ENCODE measurements around the gene EPHB3.

The EPHB3 gene

GRCh38 chr3:184564685-184565385 is 3.2 kb downstream of the EPHB3 start:
- no peak for DNase-seq

GRCh38 chr3:184565421-184566211 is 4.0 kb downstream of the EPHB3 start:
- DNase-seq, result no peak

- no peak for DNase-seq
Observed at GRCh38 chr3:184566441-184567414, 5.1 kb downstream of the EPHB3 start.

GRCh38 chr3:184567946-184568559 is 6.5 kb downstream of the EPHB3 start:
- DNase-seq, result no peak

GRCh38 chr3:184568560-184568923 is 7.0 kb downstream of the EPHB3 start:
- no peak for DNase-seq

- no peak for DNase-seq
Observed at GRCh38 chr3:184568924-184569829, 7.6 kb downstream of the EPHB3 start.

GRCh38 chr3:184570035-184570434 is 8.4 kb downstream of the EPHB3 start:
- DNase-seq, result no peak

GRCh38 chr3:184570489-184570888 is 8.9 kb downstream of the EPHB3 start:
- DNase-seq, result no peak

- no peak for DNase-seq
Observed at GRCh38 chr3:184571750-184572377, 10.3 kb downstream of the EPHB3 start.

- DNase-seq, result no peak
Observed at GRCh38 chr3:184572633-184573270, 11.2 kb downstream of the EPHB3 start.

GRCh38 chr3:184574515-184575417 is 13.2 kb downstream of the EPHB3 start:
- no peak for DNase-seq

- no peak for DNase-seq
Observed at GRCh38 chr3:184575701-184576100, 14.1 kb downstream of the EPHB3 start.

- DNase-seq, result no peak
Observed at GRCh38 chr3:184576457-184577240, 15.1 kb downstream of the EPHB3 start.

GRCh38 chr3:184577546-184577945 is 16.0 kb downstream of the EPHB3 start:
- DNase-seq, result no peak

GRCh38 chr3:184578218-184578617 is 16.6 kb downstream of the EPHB3 start:
- DNase-seq, result no peak

GRCh38 chr3:184578822-184579221 is 17.2 kb downstream of the EPHB3 start:
- DNase-seq, result no peak

- DNase-seq, result no peak
Observed at GRCh38 chr3:184579513-184579912, 17.9 kb downstream of the EPHB3 start.

GRCh38 chr3:184580376-184580775 is 18.8 kb downstream of the EPHB3 start:
- DNase-seq, result no peak
